ENCODE results near the gene GNAO1.

The GNAO1 gene

DNA sequence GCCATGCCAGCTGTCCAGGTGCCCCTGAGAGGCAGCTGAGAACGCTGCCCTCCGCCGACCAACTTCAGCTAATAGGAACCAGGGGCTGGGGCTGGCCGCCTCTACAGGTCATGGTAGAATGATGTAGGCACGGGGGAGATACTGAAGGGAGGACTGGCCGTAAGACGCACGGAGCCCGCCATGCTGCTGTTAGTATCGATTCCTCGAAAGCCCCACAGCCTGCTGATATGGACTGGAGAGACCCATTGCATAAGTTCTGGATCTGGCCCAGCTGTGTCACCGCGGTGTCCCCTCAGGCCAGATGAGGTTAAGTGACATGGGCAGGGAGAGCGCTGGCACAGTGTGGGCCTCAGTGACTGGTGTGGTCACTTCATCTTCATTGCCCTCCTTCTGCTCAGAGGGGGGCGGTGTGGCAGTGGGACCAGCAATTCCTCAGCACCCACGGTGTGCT, 158.4 kb downstream of the GNAO1 start:
- H3K27ac ChIP-seq: no peak overlapping the region
- TF ChIP-seq ZFX (IDR thresholded peaks at IDR 0.05): no peak
- TF ChIP-seq, protein P1, sequence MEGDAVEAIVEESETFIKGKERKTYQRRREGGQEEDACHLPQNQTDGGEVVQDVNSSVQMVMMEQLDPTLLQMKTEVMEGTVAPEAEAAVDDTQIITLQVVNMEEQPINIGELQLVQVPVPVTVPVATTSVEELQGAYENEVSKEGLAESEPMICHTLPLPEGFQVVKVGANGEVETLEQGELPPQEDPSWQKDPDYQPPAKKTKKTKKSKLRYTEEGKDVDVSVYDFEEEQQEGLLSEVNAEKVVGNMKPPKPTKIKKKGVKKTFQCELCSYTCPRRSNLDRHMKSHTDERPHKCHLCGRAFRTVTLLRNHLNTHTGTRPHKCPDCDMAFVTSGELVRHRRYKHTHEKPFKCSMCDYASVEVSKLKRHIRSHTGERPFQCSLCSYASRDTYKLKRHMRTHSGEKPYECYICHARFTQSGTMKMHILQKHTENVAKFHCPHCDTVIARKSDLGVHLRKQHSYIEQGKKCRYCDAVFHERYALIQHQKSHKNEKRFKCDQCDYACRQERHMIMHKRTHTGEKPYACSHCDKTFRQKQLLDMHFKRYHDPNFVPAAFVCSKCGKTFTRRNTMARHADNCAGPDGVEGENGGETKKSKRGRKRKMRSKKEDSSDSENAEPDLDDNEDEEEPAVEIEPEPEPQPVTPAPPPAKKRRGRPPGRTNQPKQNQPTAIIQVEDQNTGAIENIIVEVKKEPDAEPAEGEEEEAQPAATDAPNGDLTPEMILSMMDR (conservative IDR thresholded peaks at IDR 0.05): no peak

DNA sequence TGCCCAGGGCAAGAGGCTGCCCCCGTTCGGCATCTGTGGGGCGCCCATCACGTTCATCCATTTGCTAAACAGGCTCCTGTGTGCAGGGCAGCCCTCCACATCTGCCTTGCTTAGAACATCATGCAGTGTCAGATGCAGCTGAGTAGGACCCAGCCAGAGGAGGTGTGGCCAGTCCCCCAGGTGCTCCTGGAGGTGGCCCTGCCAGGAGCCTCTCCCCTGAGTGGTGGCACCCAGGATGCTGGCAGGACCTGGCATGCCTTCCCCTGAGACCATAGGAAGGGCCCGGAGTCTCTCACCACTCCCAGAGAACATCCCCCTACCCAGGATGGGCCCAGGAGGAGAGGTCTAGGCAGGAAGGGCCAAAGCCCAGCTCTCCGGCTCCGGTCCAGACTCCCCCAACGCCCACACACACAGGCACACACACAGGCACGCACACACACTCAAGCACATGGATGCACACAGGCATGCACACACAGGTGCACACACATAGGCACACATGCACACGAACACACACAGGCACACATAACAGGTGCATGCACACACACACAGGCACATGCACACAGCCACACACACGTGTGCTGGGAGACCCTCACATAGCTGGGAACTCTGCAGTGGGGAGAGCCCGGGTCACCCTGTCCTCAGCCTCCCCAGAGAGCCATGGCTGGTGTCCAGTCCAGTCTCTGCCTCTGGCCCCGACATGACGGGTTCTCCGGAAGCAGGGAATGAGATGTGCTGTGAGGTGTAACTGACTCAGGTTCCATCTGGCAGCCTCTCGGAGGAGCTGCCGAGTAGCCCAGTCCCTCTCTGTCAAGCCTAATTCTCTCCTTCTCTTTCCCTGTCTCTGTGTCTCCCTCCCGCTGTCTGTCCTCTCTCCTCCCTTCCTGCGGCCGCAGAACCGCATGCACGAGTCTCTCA, 159.5 kb downstream of the GNAO1 start:
- H3K27ac ChIP-seq: no peak overlapping the region
- TF ChIP-seq ZFX (IDR thresholded peaks at IDR 0.05): no peak
- TF ChIP-seq, protein P1 (conservative IDR thresholded peaks at IDR 0.05): no peak

DNA sequence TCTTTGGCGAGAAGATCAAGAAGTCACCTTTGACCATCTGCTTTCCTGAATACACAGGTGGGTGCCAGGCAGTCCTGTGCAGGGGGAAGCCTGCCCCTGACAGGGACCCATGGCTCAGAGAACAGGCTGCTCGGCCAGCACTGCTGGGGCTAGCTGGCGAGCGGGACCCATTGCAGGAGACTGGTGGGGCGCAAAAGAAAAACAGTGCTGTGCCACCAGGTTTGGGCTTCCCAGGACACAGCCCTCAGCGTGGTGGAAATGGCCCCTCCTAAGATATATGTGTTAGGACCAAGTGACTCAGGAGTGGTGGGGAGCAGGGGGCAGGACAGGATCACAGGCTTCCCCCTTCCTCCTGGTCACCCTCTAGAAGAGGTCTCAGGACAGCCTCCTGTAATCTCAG, 160.2 kb downstream of the GNAO1 start:
- TF ChIP-seq, protein P1 (conservative IDR thresholded peaks at IDR 0.05): no peak
- no peak for TF ChIP-seq ZFX (IDR thresholded peaks at IDR 0.05)
- H3K27ac ChIP-seq: no peak overlapping the region

DNA sequence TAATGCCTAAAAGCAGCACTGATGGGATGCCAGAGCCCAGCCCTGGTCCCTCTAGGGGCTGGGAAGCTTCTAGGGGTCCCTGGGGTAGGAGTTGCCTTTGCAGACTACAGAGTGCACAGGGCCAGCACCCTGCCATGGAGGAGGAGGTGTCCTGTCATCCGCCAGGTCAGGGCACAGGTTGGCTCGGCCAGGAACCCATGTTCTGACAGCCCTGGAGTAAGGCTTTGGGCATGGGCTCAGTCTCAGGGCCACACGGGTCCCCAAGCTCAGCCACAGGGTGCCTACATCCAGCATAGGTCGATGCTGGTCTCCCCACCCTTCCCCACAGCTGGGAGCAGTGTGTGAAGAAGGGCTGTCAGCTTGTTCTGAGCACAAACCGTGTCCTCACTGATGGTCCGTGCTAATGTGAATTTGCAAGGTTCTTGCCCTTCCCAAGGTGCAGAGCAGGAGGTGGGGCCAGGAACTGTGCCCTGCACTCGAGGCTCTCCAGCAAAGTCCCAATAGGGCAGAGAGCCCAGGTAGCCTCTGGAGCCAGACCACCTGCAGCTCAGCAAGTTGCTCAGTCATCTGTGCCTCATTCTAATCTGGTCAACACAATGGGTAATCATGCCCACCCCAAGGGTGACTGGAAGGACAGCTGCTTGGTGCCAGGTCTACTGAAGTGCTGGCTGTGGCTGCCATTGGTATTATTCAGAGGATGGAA, 161.2 kb downstream of the GNAO1 start:
- H3K27ac ChIP-seq: no peak overlapping the region
- TF ChIP-seq, protein P1 (conservative IDR thresholded peaks at IDR 0.05): no peak
- TF ChIP-seq ZFX (IDR thresholded peaks at IDR 0.05): no peak

DNA sequence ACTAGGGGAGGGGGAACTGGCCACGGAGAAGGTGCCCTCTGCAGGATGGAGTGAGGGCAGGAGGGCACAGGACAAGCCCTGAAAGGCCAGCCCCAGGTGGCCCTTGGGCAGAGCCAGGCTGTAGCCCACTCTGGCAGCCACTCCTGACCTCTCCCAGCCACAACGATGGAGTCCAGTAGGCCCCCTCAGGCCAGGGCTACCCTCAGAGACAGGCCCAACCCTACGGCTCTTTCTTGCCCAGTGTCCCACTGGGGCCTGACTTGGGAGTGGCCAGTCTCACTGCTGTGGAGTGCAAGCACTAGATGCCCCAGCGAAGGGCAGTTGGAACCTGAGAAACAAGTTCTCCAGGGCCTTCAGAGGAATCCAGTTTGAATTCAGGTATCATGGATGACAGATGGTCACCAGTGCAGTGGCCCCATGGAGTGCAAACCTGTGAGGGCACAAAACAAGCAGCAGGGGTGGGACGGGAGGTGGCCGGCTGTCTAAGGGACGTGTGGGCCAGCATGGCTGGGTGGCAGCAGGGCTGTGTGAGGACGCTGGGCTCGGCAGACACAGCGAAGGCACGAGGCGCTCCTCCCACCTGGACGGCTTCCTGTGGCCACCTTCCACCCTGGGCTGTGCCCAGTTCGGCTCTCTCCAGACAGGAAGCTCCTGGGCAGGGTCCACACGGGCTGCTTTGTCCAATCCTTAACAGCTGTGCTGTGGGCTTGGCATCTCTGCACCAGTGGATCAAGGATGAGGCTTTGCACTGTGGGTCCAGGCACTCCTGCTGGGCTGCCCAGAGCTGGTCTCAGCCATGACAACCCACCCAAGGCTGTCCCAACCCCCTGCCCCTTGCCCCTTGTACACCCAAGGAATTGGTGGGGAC, 162.0 kb downstream of the GNAO1 start:
- no peak overlapping the region for H3K27ac ChIP-seq
- TF ChIP-seq, protein P1 (conservative IDR thresholded peaks at IDR 0.05): no peak
- no peak for TF ChIP-seq ZFX (IDR thresholded peaks at IDR 0.05)

DNA sequence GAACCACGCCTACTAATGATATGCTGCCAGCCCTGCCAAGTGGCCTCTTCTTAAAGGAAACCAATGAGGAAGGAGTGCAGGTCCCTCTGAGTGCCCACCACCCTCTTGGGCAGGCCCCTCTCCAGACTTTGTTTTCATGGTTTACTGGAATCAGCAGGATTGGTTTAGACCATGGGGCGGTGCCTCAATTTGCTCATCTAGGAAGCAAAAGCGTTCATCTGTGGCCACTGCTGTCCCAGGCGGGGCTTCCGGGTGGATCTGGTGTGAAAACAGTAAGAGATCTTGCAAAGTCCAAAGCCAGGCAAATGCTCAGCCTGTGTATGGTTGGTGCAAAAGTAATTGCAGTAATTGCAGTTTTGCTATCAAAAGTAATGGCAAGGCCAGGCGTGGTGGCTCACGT, 162.7 kb downstream of the GNAO1 start:
- TF ChIP-seq, protein P1 (conservative IDR thresholded peaks at IDR 0.05): no peak
- H3K27ac ChIP-seq: no peak overlapping the region
